ENCODE data around the gene FARS2.

DNA sequence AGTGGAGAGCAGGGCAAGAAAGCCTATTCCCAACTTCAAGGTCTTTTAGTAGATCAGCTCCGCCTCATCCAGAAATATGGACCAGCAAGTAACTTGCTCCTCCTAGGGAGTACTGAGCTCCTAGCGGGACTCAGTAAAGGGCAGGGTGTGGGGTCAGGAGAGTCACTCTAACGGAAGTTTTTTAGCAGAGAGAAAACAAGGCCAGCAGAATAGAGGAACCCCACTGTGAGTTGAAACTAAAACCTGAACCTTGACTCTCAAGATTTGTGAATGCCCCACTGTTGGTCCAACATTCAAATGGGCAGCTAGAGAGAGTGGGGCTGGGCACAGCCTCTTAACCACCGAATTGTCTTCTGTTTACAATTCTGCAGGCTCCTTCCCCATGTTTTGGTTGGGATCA lies 244.8 kb downstream of the FARS2 start:
- TF ChIP-seq POLR2AphosphoS5 (IDR thresholded peaks at IDR 0.05; ENCODE audit: low read depth, low read length), result no peak
- TF ChIP-seq POLR2A (IDR thresholded peaks at IDR 0.05; ENCODE audit: low read depth, low read length), result no peak
- no peak for TF ChIP-seq TAF1 (IDR thresholded peaks at IDR 0.05; ENCODE audit: borderline replicate concordance, low read depth, low read length)
